ENCODE results near the gene INPP5A. TPM values are rescaled to one million over a fixed set of nuclear protein-coding genes. Genes with fewer than 3 reads are reported as not detected.

INPP5A gene
- total and polyA plus RNA-seq, 2 of the 13 experiments (the other 11 are each of a cell fraction or from before 2014, with no cell fraction given): 17.5 to 37.9 TPM

- TF ChIP-seq ZNF232 (CRISPR knock-in tag; IDR thresholded peaks at IDR 0.05; ENCODE audit: borderline replicate concordance) (no peak), KDM1A (CRISPR knock-in tag; IDR thresholded peaks at IDR 0.05) (no peak), ZC3H4 (CRISPR knock-in tag; IDR thresholded peaks at IDR 0.05; ENCODE audit: borderline replicate concordance) (no peak), GZF1 (CRISPR knock-in tag; IDR thresholded peaks at IDR 0.05) (no peak), NFE2 (CRISPR knock-in tag; IDR thresholded peaks at IDR 0.05) (no peak), ZNF224 (CRISPR knock-in tag; IDR thresholded peaks at IDR 0.05) (no peak), ZBTB26 (CRISPR knock-in tag; IDR thresholded peaks at IDR 0.05; ENCODE audit: borderline replicate concordance) (no peak)
Measured at GRCh38 chr10:132787495-132788179, 250.1 kb downstream of the INPP5A start (continued).

GRCh38 chr10:132788180-132788830 is 250.7 kb downstream of the INPP5A start:
- Histone ChIP-seq H4K20me1 (ENCODE audit: insufficient read depth, low read length) (no peaks in the 10 kb centered on the region), H3K9ac (ENCODE audit: insufficient read depth, low read depth, low read length) (no peak overlapping the region), H3K27ac (ENCODE audit: extremely low read length, insufficient read depth, low read length) (no peak overlapping the region), H2AFZ (ENCODE audit: low read length) (no peak overlapping the region), H3K4me3 (replicated peaks in 1 of 3; ENCODE audit: insufficient read depth in 1 of 3, low read depth in 2 of 3, low read length in 3 of 3) (no peak overlapping the region), H3K4me1 (ENCODE audit: insufficient read depth, low read length) (no peaks in the 10 kb centered on the region), H3K36me3 (replicated peaks in 1 of 2; ENCODE audit: control insufficient read depth in 1 of 2, insufficient read depth in 2 of 2, low read length in 2 of 2) (no peaks in the 10 kb centered on the region), H3K27me3 (ENCODE audit: control insufficient read depth in 1 of 2, insufficient read depth in 2 of 2, low read length in 2 of 2) (peaks cover 9 to 50% of the 10 kb centered on the region in 2 experiments; a peak in 4 of 5 replicates), H3K79me2 (ENCODE audit: insufficient read depth, low read length) (no peaks in the 10 kb centered on the region), H3K4me2 (ENCODE audit: low read depth, low read length) (no peak overlapping the region), H3K9me3 (ENCODE audit: low read length) (no peaks in the 10 kb centered on the region)
- TF ChIP-seq ZBTB7A (CRISPR knock-in tag; IDR thresholded peaks at IDR 0.05) (no peak), STAG1 (CRISPR knock-in tag; IDR thresholded peaks at IDR 0.05) (peak; percentile 34), CTCF (CRISPR knock-in tag; IDR thresholded peaks at IDR 0.05) (0 out of 2 replicates have a peak, but pooled peaks have one; percentile 29)
- no peak for DNase-seq (ENCODE audit: low spot score)
- BruUV-seq (replicated peaks): no TSS peak
- ATAC-seq: peak; percentile 23; the same call in 2 of the 3 replicates
- intact Hi-C loops (cut with micrococcal nuclease; ENCODE audit: unreplicated experiment): no loop called here
- no peak for FAIRE-seq
- in situ Hi-C loops (cut with HindIII; ENCODE audit: extremely low pct_ligation_motif_present, low pct_unique_long_range_greater_than_20kb): no loop called here
- 27% methylated on average over 41 of the region's 79 CpGs for WGBS (ENCODE audit: low lambda C conversion rate)
- ChIA-PET POLR2A (no interaction called here), CTCF (ENCODE audit: low intra/inter-chr PET ratio, low total read pairs) (no interaction called here)

Measured in HepG2 (cell line).